HUES48 (cell line): Measurements from ENCODE around the gene PBX1.
A peak's percentile ranks its signal among the peaks of the same experiment; 100 is the strongest.

ENCODE experiments used
- H3K27ac ChIP-seq: one replicate; pipeline ENCODE4 v1.7.0; 2013; ENCODE audit warnings: low read depth, low read length, inconsistent platforms
- H3K27me3 ChIP-seq: 2 replicates; pipeline ENCODE4 v1.6.1; 2013; ENCODE audit warnings: mild to moderate bottlenecking, low read length; ENCODE audit not compliant: control insufficient read depth, insufficient read depth
- H3K36me3 ChIP-seq: 2 replicates; pipeline ENCODE4 v1.6.1; 2013; ENCODE audit warnings: low read length; ENCODE audit not compliant: control insufficient read depth, insufficient read depth
- H3K4me1 ChIP-seq: 2 replicates; pipeline ENCODE4 v1.6.1; 2013; ENCODE audit warnings: mild to moderate bottlenecking, low read length; ENCODE audit not compliant: control insufficient read depth, insufficient read depth
- H3K4me3 ChIP-seq: 2 replicates; pipeline ENCODE4 v1.5.1; 2013; ENCODE audit warnings: mild to moderate bottlenecking, low read depth, low read length
- H3K9ac ChIP-seq: 2 replicates; pipeline ENCODE4 v1.6.1; 2013; ENCODE audit warnings: mild to moderate bottlenecking, low read depth, low read length, moderate library complexity
- H3K9me3 ChIP-seq: 2 replicates; pipeline ENCODE4 v1.6.1; 2013; ENCODE audit warnings: low read length; ENCODE audit not compliant: control insufficient read depth, insufficient read depth

The PBX1 gene

DNA sequence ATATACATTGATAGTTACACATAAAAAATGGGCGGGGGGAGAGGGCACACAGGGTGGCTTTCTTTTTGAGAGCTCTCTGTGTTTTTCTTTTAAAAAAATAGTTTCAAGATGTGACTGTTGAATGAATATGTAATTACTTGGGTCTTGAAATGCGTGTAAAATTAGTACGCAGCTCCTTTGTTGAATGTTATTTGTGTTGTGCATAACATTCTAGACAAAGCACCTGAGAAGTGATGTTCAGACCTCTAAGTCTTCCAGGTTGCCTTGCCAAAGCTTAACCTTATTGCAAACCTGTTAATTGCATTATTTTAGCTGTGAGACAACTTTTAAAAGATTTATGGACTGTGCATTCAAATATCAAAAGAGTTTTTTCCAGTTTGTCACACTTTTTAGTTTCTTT, 5.4 kb downstream of the PBX1 start:
- Histone ChIP-seq H3K27me3 (no peaks in the 10 kb centered on the region), H3K4me3 (0 out of 2 replicates have a peak overlapping the region, but pooled peaks have one; percentile 100), H3K27ac (no peak overlapping the region), H3K4me1 (peaks cover 72% of the 10 kb centered on the region), H3K9ac (no peak overlapping the region), H3K36me3 (peaks cover 31% of the 10 kb centered on the region), H3K9me3 (no peaks in the 10 kb centered on the region)

DNA sequence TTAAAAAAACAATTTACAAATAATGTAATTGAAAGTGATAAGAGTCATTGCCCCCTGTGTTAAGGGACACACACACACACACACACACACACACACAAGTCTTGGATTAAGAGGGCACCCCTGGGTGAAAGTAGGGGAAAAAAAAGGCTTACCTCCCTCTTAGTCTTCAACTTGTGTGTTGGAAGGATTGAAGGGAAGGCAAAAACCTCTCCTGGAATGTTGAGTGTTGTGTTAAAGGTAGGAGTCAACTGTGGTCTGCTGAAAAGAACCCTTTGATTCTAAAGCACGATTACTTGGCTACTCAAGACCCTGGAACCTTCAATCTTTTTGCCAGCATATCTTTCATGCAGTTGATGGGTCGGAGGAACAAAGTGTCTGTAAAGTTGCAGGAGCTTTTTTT, 6.4 kb downstream of the PBX1 start:
- Histone ChIP-seq H3K4me3 (peak overlapping the region; percentile 33; the same call in 1 of the 2 replicates), H3K27ac (peak overlapping the region; percentile 74), H3K9ac (no peak overlapping the region), H3K9me3 (no peaks in the 10 kb centered on the region), H3K36me3 (peaks cover 38% of the 10 kb centered on the region), H3K27me3 (no peaks in the 10 kb centered on the region), H3K4me1 (peaks cover 72% of the 10 kb centered on the region)

DNA sequence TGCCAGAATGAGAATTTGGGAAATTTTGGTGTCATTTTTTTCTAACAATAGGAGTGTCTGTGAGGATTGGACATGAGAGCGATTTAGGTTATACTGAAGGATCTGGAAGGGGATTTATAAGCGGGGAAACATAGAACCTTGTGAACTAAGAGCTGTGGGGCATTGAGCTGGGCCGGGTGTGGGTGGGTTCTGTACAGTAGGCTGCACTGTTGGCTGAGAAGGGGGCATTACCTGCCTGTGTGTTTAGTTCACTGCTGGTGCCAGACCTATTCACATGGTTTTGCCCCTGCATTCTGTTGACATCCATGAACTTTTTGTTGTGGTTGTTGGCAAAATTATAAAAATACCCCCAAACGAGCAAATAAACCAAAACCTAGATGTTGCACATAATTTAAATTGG, 8.8 kb downstream of the PBX1 start:
- Histone ChIP-seq H3K4me3 (no peak overlapping the region), H3K27me3 (no peaks in the 10 kb centered on the region), H3K27ac (no peak overlapping the region), H3K9ac (no peak overlapping the region), H3K36me3 (peaks cover 51% of the 10 kb centered on the region), H3K4me1 (peaks cover 72% of the 10 kb centered on the region), H3K9me3 (no peaks in the 10 kb centered on the region)

DNA sequence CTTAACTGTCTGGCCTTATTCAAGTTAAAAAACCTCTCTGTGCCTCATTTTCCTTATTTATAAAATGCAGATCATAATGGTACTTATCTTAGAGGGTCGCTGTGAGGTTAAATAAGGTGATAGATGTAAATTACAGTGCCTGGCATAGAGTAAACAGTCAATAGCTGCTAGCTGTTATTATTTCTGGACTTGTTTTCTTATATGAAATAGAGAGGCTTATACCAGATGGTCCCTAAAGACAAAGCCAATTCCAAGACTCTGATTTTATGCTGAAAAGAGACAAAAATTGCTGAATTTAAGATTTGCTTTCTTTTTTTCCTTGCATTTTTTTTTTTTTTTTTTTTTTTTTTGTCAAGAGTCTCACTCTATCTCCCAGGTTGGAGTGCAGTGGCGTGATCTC, 10.3 kb downstream of the PBX1 start:
- no peak overlapping the region for H3K4me3 ChIP-seq

DNA sequence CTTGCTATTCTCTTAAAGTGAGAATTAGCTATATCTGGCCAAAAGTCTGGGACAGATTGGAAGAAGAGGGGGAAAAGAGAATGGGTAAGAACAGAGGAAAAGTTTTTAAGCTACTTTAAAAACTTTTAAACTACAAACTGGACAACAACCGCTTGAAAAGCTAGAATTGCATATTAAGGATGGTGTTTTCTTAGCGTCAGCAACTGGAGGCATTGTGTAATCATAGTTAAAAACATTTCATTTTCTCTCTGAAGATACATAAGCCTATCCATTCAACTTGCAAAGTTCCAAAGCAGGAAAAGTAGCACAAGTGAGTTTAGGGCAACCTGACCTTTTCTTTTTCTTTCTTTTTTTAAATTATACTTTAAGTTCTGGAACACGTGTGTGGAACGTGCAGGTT, 10.9 kb downstream of the PBX1 start:
- no peak overlapping the region for H3K27ac ChIP-seq
- H3K4me1 ChIP-seq = peaks cover 59% of the 10 kb centered on the region
- no peaks in the 10 kb centered on the region for H3K27me3 ChIP-seq
- H3K9me3 ChIP-seq = no peaks in the 10 kb centered on the region
- peaks cover 38% of the 10 kb centered on the region for H3K36me3 ChIP-seq
- no peak overlapping the region for H3K4me3 ChIP-seq
- H3K9ac ChIP-seq = no peak overlapping the region

More for the DNA sequence above, 10.3 kb downstream of the PBX1 start:
- peaks cover 63% of the 10 kb centered on the region for H3K4me1 ChIP-seq
- H3K36me3 ChIP-seq = peaks cover 41% of the 10 kb centered on the region
- H3K9me3 ChIP-seq = no peaks in the 10 kb centered on the region
- H3K27ac ChIP-seq = no peak overlapping the region
- no peak overlapping the region for H3K9ac ChIP-seq
- H3K27me3 ChIP-seq = no peaks in the 10 kb centered on the region

DNA sequence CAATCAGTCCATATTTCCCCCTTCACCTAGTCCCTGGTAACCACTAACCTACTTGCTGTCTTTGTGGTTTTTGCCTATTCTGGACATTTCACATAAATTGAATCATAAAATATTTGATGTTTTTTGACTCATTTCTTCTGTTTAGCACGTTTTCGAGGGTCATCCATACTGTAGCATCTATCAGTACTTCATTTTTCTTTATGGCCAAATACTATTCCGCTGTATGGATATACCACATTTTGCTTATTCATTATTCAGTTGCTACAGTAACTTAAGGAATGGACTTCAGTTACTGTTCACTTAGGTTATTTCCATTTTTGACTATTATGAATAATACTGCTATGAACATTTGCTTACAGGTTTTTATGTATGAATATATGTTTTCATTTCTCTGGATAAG, 12.3 kb downstream of the PBX1 start:
- no peaks in the 10 kb centered on the region for H3K27me3 ChIP-seq

DNA sequence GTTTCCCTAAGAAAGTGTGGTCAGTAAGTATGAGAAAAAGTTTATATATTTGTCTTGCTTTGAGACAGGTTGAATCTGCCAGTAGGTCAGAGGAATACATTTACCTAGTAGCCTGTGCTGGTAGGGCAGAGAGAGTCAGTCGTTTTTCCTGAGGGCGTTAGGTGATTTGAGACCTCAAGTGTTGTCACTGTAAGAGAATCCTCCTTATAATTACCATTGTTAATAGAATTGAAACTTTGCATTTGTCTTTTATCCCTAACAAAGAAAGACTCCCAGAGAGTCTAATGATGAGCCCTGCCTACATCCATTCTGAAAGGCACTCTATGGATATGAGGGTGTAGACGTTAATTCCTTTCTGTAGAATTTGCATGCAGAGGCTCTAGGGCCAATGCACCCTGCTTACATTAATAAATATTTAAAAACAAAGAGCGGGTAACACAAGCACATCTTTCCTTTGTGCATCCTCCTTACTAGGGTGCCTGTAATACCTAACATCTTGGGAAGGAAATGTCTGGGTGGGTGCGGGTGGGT, 16.4 kb downstream of the PBX1 start:
- peaks cover 21% of the 10 kb centered on the region for H3K36me3 ChIP-seq
- H3K9ac ChIP-seq = peak overlapping the region; percentile 21; the same call in 1 of the 2 replicates
- peaks cover 63% of the 10 kb centered on the region for H3K4me1 ChIP-seq
- H3K9me3 ChIP-seq = no peaks in the 10 kb centered on the region
- H3K4me3 ChIP-seq = peak overlapping the region; percentile 52
- peak overlapping the region; percentile 82 for H3K27ac ChIP-seq
- no peaks in the 10 kb centered on the region for H3K27me3 ChIP-seq

More for the DNA sequence above, 12.3 kb downstream of the PBX1 start:
- Histone ChIP-seq H3K9ac (no peak overlapping the region), H3K27ac (no peak overlapping the region), H3K9me3 (no peaks in the 10 kb centered on the region), H3K36me3 (peaks cover 35% of the 10 kb centered on the region), H3K4me3 (no peak overlapping the region), H3K4me1 (peaks cover 57% of the 10 kb centered on the region)

DNA sequence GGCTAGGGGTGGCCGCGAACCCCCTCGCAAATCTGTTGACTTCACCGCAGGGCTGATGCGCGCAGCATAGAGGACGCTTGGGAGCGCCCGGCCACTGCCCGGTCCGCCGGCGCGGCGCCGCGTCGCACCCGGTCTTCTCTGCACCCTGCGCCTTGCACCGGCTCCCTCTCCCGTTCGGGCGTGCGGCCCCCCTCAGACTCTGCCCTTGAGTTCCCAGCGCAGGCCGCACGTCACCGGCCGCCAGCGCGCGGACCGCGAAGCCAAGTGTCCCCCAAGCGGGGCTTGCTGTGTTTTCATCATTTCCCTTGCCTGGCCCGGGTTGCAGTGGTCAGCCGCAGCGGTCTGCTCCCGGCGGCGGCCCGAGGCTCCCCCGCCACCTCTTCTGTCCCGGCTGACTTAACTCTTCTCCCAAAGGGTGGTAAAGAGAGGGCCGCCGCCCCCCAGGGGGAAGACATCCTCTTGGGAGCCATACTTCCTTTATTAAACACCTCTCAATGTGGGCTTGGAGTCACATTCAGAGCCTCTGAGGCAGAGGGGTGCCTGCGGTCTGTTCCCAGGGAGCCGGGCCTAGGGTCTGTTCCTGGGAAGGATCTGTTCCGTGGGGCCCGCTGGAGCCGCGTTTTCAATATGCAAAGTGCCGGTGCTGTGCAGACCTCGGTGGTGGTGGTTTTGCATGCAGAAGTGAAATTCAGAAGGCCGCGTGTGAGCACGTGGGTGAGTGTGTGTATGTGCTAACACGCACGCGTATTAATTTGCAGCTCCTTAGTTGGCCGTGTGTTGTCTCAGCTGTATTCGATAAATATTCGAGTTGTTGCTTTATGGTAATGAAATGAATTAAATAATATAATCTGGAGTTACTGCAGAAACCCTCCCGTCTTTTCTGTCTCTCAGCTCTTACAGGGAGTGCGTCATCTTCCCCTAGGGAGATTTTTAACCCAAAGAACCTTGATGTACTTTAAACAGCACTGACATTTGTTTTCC, 17.6 kb downstream of the PBX1 start:
- Histone ChIP-seq H3K9me3 (no peaks in the 10 kb centered on the region), H3K4me1 (peaks cover 64% of the 10 kb centered on the region), H3K4me3 (peak overlapping the region; percentile 52), H3K27me3 (no peaks in the 10 kb centered on the region), H3K9ac (peak overlapping the region; percentile 16), H3K36me3 (peaks cover 12% of the 10 kb centered on the region), H3K27ac (peak overlapping the region; percentile 82)

DNA sequence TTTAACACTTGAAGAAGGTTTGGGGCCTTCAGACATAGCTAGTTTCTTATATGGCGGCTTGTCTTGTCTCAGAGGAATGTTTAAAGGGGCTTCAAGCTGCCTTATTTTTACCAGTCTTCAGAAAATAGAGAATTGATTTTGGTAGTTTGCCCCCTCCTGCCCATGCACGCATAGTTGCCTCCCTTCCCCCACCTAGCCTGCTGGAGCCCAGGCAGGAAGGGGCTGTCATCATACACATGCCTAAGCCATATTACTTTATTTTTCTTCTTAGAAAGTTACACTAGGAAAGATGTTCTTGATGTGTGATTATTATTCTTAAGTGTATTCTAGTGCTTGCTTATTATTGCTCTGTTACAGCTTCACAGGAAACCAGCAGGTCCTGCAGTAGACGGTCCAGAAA, 18.3 kb downstream of the PBX1 start:
- Histone ChIP-seq H3K4me3 (peak overlapping the region; percentile 52), H3K27ac (peak overlapping the region; percentile 82), H3K36me3 (peaks cover 12% of the 10 kb centered on the region), H3K9me3 (no peaks in the 10 kb centered on the region), H3K4me1 (peaks cover 65% of the 10 kb centered on the region), H3K9ac (peak overlapping the region; percentile 16; the same call in 1 of the 2 replicates), H3K27me3 (no peaks in the 10 kb centered on the region)

DNA sequence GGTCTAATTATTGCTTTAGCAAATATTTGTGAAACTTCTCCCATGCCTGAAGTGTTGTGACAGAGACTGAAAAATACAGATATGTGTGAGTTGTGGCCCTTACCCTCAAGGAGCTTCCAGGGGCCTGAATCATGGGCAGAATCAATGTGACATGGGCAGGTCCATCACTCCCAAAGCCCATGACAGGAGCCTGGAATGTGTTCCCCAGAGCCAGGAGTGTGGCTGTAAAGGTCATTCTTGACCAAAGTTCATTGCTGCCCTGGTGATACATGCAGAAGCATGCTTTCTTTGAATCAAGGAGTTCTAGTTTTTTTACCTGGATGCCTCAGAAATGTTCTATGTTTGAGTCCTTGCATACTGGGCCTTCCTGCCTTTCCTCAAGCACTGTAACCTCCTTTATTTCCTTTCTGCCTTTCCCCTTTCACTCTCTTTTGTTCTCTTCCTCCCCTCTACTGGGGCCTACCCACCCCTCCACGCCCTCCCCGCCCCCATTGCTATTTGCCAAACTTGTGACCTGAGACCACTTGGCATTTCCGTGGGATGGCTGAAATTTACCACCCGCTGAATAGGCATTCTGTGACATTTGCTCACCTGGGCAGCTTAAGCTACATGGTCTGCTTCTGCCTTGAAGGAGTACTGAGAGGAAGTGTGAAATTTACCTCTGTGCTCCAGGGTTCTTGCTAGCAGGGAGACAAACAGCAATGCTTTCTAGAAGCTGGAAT, 19.7 kb downstream of the PBX1 start:
- Histone ChIP-seq H3K9ac (no peak overlapping the region), H3K9me3 (no peaks in the 10 kb centered on the region), H3K4me3 (no peak overlapping the region), H3K4me1 (peaks cover 70% of the 10 kb centered on the region), H3K27me3 (no peaks in the 10 kb centered on the region), H3K36me3 (peaks cover 5% of the 10 kb centered on the region), H3K27ac (peak overlapping the region; percentile 63)
